IPS-NIHi11 (cell line): Measurements from ENCODE around the gene ARID4B.
"Not testable (repeated sequence)": the region's sequence is repeated elsewhere in the genome, so short reads cannot be mapped to it uniquely, and the experiment has no call there.

ENCODE experiments used
- DNase-seq: peaks from one replicate; pipeline ENCODE4 v3.0.0; 2012; ENCODE audit warnings: mixed read lengths, low spot score

The ARID4B gene

DNA sequence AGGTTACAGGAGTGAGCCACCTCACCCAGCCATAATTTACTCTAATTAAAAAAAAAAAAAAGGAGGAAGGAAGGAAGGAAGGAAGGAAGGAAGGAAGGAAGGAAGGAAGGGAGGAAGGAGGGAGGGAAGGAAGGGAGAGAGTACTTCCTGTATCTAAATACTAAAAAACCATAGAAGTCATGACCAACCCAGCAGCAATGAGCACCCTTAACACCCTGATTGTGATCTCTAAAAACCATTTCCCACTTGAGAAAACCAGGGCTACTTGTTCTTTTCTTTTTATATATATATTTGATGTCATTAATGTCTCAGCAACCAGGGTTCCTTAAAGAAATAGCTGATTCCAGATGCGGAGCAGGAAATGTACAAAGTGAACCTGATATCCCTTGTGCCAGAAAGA, 31.2 kb downstream of the ARID4B start:
- DNase-seq = no peak

DNA sequence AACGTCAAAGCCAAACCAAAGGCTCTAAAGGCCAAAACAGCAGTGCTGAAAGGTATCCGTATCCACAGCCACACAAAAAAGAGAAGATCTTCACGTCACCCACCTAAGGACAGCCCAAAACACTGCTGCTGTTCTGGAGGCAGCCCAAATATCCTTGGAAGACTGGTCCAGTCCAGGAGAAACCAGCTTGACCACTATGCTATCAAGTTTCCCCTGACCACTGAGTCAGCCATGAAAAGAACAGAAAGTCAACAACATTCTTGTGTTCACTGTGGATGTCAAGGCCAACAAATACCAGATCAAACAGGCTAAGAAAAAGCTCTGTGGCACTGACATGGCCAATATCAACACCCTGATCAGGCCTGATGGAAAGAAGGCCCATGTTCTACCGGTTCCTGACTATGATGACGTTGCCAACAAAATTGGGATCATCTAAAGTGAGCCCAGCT, 32.1 kb downstream of the ARID4B start:
- peak; percentile 31 for DNase-seq

DNA sequence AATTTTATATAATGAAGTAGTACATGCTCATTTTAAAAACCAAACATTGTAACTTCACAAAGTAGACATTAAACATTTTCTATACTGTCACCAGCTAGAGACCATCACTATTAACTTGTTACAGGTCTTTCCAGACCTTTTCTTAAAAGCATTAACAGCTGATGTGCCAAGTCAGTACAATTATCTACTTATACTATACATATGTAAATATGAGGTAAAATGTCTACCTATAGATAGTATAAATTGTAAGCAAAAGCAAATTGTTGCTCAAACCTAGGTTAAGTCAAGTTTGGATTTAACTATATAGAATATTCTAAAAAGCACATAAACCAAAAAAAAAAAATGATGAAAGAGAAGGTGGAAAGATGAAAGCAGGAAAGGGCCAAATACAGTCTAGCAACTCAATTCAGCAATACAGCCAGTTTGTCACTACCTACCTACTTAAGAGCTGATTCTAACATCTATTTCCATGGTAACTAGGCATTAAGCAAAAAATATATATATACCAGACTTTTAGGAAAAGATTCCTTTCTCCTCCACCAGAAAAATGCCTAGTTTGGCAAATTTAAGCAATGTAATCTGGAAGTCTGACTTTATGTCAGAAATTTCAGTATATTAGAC, 34.5 kb downstream of the ARID4B start:
- DNase-seq = no peak

DNA sequence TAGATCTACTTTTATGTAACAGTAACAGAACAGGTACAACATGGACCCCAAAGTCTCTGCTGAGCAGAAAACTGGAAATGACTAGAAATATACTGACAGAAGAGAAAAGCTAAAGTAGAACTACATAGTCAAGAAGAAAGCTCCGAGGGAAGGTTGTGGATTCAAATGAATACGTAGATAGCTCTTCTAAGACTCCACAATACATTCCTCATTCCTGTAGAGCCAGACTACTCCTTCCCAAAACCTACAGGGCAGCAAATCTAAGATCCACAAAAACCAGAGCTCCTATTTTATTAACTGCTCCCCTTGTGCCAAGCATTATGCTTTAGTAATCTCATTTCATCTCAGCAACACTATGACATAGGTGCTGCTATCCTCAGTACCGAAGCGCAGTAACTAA, 35.2 kb downstream of the ARID4B start:
- DNase-seq = no peak

DNA sequence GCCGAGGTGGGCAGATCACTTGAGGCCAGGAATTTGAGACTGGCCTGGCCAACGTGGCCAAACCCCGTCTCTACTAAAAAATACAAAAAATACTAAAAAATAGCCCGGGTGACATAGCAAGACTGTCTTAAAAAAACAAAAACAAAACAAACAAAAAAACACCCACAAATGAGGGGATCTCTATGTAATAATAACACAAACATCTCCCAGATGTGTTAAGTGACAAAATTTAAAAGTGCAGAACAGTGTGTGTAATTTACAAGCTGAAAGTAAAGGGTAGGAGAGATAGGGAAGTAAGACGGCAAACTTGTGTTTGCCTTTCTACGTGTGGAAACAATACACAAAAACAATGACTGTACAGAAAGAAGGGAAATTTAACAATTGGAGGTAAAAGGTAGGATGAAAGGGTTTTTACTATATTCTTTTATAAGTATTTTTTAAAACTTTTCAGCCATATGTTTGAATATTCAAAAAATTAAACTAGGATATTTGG, 36.3 kb downstream of the ARID4B start:
- no peak for DNase-seq

DNA sequence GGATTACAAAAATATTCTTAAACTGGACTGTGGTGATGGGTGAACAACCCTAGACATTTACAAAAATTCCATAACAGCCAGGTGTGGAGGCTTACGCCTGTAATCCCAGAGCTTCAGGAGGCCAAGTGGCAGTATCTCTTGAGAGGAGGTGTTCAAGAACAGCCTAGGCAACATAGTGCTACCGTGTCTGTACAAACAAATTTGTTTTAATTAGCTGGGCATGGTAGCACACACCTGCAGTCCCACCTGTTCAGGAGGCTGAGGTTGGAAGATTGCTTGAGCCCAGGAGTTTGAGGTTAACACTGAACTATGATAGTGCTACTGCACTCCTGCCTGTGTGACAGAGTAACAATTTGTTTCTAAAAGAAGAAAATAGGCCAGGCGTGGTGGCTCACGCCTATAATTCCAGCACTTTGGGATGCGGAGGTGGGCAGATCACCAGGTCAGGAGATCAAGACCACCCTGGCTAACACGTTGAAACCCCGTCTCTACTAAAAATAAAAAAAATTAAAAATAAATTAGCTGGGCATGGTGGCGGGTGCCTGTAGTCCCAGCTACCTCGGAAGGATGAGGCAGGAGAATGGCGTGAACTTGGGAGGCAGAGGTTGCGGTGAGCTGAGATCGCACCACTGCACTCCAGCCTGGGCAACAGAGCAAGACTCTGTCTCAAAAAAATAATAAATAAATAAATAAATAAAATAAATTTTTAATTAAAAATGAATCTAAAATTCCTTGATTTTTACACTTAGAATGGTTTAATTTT, 37.1 kb downstream of the ARID4B start:
- DNase-seq = no peak

DNA sequence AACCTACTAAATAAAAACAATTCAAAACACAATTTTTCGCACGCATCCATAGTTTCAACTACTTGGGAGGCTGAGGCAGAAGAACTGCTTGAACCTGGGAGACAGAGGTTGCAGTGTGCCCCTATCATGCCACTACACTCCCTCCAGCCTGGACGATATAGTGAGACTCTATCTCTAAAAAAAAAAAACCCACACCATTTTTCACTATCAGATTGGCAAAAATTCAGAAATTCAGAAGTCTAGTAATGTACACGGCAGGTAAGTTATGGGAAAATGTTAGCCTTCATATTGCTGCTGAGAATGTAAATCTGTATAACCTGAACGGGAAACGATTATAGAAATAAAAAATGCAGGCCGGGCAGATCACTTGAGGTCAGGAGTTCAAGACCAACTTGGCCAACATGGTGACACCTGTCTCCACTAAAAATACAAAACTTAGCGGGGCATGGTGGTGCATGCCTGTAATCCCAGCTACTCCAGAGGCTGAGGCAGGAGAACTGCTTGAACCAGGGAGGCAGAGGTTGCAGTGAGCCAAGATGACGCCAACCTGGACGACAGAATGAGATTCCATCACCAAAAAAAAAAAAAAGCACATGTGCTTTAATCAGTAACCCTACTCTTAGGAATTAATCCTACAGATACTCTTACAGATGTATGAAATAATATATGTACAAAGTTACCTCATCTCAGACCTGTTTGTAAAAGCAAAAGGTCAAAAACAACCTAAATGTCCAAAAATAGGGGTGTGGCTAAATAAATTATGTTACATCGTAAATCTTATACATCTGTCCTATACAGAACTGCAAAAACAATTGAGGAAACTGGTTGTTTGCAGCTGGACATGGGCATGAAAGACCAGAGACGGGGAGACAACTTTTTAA, 37.9 kb downstream of the ARID4B start:
- no peak for DNase-seq

DNA sequence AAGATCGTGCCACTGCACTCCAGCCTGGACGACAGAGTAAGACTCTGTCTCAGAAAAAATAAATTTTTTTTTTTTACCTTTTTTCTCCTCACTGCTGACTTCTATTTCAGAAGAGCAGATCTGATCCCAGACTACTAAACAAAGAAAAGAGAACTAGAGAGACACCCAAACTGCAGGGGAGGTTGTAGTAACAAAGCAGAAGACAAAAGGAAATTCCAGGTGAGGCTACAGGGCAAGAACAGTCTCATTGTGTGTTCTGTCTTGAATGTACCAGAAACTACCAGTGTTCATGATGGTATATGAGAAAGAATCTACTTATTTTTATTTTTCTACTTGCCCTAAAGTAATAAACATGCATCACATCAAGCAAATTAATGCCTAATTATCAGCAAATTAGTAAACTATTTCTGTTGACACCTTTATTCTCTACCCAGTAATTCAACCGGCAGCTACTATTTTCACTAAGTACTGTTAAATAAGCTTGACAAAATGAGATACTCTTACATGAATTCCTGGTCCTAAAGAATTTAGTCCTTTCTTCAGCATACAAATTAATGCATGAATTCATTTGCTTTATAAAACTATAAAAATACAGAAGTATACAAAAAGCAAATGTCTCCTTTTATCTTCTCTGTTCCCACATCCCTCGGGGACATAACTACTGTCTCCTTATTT, 40.6 kb downstream of the ARID4B start:
- DNase-seq = no peak

DNA sequence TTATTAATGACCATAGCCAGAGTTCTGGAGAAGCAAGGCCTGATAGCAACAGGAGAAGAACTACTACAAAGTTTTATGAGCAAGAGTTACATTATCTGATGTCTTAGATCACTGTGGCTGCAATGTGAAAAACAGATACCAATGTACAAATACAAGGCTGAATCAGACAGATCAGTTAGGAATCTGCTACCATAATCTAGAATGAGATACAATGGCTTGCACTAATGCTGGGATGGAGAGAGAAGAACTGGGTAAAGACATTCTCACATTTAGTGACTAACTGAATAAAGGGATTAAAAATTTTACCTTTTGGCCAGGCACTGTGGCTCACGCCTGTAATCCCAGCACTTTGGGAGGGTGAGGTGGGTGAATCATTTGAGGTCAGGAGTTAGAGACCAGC, 41.3 kb downstream of the ARID4B start:
- no peak for DNase-seq

DNA sequence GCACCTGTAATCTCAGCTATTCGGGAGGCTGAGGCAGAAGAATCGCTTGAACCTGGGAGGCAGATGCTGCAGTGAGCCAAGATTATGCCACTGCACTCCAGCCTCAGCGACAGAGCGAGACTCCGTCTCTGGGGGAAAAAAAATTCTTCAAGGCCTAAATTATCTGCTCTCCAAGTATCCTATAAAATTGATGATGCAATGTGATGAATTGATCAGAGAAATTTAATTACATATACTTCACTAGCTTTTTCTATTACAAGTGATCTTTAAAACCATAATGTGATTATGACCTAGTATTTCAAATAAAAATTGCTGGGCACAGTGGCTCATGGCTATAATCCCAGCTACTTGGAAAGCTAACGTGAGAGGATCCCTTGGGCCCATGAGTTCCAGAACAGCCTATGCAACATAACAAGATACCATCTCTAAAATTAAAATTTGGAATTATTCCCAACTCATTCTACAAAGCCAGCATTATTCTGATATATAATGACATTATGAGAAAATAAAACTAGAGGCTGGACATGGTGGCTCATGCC, 43.7 kb downstream of the ARID4B start:
- no peak for DNase-seq

DNA sequence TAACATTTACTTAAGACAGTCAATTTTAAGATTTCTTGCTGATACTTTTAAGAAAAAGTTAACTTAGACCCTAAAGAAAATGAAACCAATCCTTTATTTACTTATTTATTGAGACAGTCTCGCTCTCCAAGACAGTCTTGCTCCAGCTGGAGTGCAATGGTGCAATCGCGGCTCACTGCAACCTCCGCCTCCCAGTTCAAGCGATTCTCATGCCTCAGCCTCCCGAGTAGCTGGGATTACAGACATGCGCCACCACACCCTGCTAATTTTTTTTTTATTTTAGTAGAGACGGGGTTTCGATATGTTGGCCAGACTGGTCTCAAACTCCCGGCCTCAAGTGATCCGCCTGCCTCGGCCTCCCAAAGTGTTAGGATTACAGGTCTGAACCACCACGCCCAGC, 44.3 kb downstream of the ARID4B start:
- DNase-seq = not testable (repeated sequence)

DNA sequence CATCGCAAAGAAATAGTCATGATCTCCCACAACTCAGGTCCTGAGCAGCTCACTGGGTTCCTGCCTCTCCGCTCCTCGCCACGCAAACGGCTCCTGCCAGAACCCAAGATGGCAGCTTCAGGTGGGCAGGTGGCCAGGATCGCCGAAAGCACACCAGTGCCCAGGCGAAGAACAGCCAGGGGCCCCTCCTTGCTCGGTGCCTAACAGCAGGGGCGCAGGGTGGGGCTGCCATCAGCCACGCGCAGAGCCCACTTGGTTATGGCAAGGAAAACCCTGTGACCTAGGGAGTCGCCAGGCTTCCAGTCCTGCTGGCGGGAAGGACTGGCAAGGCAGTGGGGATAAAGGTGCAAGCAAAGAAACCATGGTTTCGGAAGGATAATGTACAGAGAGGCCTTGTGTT, 47.5 kb downstream of the ARID4B start:
- no peak for DNase-seq

DNA sequence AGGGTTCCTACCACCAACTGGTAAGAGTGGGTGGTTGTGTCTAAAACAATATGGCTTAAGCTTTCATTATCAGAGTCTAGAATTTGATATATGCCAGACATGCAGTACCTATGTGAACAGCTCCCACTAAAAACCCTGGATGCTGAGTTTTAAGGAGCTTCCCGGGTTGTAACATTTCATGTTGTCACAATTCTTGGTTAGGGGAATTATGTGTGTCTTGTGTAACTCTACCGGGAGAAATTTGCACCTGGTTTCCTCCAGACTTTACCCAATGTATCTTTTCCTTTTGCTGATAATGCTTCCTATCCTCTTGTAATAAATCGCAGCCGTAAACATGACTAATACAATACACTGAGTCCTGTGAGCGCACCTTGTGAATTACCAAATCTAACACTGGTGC, 48.3 kb downstream of the ARID4B start:
- no peak for DNase-seq

DNA sequence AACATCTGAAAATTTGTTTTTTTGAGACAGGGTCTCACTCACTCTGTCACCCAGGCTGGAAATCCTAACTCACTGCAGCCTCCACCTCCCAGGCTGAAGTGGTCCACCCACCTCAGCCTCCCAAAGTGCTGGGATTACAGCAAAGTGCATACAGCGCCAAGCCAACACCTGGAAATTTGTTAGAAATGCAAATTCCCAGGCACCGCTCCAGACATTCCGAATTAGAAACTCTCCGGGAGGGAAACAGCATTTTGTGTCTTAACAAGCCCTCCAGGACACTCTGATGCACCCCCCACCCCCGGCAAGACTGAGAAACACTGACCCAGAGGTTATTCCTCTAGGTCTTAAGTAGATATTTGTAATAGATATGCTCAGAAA, 49.1 kb downstream of the ARID4B start:
- no peak for DNase-seq

DNA sequence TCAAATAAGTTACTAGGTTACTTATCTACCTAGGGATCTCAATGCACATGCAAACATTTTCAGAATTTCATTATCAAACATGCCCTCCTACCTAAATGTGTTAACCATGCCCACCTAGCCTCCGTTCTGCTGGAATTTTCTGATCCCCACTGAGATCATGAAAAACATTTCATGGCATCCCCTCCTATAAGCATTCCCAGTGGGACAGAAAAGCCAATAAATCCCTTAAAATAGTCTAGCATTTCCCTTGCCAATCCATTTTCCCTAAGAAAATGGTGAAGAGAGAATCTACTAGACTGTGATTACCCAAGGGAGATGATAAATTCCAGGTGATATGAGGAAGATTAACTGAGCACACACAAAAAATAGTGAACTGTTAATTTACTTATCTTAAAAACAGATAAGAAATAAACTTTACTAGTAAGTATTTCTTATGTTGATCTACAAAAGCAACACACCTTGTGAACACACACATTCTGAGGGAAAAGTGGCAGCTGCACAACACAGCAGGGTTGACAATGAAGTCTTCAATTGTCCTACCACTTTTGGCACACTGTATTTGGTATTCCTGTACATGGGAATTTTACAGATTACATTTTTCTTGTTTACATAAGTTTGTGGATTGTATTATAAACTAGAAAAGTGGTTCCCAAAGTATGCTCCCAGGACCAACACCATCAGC, 49.6 kb downstream of the ARID4B start:
- no peak for DNase-seq

DNA sequence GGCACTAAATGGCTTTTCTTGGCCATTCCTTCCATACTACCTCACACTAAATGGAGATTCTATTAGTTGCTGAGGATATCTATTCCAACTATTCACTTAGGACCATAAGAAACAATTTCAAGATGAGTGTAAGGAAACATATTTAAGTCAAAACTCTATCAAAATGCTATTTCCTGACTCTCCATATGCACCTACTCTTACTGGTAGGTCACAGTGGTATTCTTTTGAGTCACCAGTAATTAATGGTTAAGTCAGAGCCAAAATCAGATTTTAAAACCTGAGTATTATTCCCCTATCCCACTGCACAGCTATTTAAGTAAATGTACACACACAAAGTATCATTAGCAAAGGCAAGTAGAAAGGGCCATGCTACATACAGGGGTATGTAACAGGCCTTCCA, 50.3 kb downstream of the ARID4B start:
- DNase-seq = no peak

DNA sequence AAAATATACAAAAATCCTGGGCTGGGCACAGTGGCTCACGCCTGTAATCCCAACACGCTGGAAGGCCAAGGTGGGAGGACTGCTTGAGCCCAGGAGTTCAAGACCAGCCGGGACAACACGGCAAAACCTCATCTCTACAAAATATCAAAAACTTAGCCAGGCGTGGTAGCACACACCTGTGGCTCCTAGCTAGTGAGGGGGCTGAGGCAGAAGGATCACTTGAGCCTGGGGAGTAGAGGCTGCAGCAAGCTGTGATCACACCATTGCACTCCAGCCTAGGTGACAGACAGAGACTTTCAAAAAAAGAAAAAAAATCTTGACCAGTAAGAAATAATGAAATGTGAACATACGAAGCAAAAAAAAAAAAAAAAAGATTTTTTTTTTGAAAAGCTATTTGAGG, 52.1 kb downstream of the ARID4B start:
- DNase-seq = no peak

DNA sequence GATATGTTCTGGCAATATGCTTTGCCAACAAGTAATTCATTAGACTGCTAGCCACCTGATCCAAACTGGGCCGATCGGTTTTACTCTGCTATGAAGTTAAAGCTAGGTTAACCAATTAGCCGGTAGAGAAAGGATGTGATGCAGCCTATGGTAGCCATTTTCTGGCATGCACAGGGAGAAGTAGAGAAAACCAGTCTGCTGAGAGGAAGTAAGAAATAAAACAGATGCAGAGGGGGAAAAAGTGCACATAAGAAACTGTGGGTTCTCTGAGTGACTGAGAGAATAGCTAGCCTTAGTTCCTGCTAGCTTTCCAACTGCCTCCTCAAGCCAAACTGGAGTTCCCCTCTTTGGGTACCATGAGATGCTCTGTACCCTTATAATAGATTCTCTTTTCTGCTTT, 52.8 kb downstream of the ARID4B start:
- DNase-seq = no peak

DNA sequence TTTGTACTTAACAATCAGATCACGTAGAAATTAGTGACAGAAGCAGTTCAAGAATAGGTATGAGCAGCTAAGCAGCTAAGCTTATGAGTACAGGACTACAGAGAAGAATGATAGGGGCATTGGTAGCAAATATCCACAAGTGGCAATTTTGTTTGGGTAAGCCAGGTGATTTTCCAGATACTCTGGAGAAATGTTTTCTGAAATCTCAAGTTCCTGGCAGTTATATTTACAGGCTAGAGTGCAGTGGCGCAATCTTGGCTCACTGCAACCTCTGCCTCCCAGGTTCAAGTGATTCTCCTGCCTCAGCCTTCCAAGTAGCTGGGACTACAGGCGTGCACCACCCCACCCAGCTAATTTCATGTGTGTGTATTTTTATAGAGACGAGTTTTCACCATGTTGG, 55.1 kb downstream of the ARID4B start:
- DNase-seq = no peak

DNA sequence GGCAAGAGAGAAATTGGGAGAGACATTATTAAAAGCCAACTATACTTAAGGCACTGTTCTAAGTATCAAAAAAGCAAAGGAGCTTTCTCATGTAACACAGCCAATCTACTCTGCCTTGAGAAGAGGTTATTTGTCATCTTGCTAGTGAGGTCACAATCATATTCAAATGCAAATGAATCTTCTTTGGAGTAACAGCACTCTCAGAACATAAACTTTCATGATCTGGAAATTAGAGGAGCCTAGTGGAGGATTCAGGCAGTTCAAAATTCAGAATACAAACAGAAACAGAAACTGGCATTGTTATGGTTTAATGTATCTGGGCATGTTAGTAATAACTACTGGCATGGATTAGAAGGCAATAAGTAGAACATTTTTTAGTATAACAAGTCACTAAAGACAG, 57.4 kb downstream of the ARID4B start:
- DNase-seq = peak; percentile 33

DNA sequence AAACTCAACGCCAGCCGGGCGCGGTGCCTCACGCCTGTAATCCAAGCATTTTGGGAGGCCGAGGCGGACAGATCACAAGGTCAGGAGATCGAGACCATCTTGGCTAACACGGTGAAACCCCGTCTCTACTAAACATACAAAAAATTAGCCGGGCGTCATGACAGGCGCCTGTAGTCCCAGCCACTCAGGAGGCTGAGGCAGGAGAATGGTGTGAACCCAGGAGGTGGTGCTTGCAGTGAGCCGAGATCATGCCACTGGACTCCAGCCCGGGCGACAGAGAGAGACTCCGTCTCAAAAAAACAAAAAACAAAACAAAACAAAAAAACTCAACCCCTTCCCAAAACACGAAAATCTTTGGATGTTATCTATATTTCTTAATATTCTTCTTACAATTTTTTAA, 58.0 kb downstream of the ARID4B start:
- not testable (repeated sequence) for DNase-seq
